COR-L47 (cell line): ENCODE data around the gene RAD51B.

Experiments used
- DNase-seq: peaks from one replicate; lab custom pipeline; 2025; lab: John Stamatoyannopoulos, UW

Gene RAD51B

GRCh38 chr14:68705741-68706283 is 886.2 kb downstream of the RAD51B start:
- no peak for DNase-seq

DNA sequence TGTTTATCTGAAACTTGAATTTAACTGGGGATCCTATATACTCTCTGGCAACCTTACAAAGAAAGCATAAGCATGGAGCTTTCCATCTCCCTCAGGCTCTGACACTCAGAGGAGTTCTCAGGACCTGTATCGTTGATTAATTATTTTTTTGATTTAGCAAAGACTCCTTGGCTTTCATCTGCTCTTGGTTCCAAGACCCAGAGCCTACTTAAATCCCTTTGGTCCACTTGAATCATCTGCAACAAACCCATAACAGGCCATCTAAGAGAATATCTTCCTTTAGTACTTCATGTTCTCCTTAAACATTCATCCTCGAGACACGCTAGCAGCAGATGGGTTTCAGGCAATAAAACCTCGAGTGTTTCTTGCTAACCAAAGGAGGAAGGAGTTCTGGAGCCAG is 887.9 kb downstream of the RAD51B start:
- no peak for DNase-seq

DNA sequence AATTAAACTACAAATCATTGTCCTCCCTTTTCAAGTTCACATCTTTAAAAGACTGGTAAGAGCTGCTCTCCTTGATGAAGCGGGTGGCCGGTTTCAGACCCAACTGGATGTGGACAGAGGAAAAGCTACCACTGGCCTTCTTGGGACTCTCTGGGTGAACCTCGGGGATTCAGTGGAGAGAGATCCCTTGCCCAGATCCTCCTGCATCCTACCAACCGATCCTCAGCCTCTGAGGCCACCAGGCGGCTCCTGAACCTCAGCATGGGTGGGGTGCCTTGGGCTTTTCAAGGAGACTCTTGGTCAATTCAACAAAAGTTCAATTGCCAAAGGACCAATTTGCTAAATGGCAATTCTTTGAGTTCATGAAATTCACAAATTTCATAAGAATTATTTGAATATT is 888.8 kb downstream of the RAD51B start:
- no peak for DNase-seq

- DNase-seq: no peak
These were observed 889.4 kb downstream of the RAD51B start for GRCh38 chr14:68709007-68709406.

- no peak for DNase-seq
These were observed 891.2 kb downstream of the RAD51B start for GRCh38 chr14:68710776-68711175.

DNA sequence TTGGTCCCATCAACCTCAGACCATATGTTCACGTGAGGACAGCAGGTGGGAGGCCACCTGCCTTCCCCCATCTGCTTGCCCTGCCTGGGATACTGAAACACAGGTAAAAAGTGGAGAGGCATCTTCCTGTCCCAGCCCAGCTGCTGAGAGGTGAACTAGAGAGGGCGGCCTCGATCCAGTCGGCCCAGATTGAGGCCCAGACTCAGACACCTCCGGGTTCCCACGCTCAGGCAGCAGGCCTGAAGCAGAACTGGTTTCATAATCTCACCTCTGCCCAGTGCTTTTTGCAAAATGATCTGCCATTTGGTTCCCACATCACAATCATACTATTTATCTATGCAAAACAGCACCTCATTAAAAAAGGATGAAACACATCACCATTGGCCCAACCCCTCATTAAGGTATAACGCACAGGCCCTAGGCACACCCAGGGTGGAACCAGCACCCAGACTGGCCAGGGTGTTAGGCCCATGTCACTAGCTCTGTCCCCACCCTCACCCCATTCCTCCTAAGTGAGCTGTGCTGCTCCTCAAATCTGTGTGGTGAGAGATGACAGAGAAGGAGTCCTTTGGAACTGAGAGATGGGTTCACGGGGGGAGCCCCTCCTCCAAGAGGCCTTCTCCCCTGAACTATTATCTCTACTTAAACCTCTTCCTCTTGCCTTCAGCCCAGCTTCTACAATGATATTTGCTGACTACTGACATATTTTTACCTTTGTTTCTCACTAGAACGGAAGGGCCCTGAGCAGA is 892.2 kb downstream of the RAD51B start:
- no peak for DNase-seq

DNA sequence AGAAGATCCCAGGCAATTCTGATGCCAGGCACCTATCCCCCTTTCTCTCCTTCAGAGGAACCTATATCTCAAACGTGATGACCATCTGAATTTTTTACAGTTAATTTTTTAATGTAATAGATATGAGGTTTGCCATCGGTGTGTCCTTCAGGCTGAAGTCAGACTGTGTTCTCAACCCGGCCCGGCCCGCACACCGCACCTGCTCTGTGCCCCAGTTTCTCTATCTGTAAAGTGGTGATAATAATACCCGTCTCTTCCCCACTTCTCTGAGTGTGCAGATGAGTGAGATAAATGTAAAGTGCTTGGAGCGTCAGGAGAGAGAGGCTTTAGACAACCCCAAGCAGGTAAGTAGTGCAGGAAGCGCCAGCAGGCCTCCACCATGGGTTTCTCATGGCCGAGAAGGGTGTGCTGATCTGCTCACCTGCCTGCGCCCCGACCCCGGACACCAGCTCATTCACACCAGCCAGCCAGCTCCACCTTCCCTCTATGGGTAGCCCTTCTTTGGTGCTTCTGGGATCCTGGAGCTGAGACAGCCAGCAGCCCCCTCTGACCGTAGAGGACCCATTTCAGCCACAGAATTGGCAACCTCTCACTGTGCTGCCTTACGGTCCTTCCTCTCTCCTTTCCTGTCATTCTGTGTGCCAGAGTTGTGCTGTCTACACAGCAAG is 893.3 kb downstream of the RAD51B start:
- DNase-seq: no peak

DNA sequence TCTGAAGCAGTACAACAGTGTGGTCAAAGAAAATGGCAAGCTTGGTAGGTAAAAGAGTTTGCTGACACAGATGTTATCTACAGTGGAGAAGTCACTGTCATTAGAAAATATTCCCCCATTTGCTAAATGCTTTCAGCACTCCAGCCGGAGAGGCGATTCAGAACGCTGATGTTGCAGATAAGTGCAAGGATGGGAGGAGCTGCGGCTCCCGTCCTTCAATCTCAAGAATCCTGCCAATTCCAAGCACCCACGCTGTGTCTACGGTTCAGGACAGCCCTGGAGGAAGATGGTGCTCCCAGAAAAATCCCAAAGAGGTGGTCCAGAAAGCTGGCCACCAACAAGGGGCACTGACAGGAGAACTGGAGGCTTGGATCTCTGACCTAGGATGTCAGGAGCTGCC is 894.2 kb downstream of the RAD51B start:
- no peak for DNase-seq

DNA sequence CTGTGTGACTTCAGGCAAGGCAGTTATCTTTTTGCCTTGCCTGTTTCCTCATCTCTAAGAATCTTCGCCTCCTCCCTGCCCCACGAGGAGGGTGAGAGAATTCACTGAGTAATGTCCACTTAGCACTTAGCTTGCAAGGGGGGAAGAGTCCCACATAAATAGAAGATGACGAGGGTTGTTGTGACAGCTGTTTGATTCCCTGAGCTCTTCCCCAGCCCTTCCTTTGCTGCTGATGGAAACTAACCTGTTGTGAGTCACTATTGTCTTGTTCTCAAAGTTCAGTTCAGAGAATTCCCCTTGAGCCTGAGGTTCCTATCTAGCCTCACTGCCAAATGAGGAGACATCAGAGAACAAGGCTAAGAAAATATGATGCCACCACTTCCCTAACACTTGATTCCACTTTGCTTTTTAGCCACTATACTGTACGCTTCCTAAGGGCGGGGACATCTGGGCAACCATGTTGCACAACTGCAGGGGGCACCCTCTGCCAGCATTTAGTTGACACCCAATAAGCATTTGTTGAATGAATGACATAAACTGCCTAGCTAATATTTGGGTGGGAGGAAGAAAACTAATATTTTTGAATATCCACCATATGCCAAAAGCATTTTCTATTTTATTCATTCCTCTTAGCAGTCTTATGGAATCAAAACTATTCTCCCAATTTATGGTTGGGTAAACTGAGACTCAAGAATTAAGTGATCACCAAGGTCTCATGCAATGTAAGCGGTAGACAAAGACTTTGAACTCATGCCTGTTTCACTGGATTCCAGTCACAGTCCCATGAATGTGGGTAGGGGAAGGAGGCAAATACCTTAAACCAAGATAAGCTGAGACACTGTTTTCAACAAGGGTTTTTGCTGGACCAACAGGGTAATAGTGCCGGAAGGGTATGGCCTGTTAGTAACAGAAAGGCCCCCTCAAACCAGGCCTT is 895.7 kb downstream of the RAD51B start:
- no peak for DNase-seq

DNA sequence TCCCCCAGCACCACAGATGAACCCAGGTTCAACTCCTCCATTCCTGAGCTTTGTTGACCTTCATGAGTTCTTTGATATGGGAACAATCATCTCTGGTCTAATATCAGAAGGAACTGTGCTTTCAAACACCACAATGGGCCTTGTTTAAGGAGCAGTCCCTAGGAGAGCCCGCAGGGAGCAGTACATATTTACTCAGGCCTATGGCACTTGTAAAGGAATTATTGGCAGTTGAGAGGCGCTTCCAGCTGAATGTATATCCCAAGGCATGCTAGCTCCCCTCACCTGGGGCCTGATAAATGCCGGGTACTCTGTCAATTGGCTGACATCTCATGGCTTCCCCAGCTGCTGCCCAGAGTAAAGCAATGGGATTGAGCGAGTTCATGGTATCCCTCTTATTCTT is 897.1 kb downstream of the RAD51B start:
- DNase-seq: no peak

GRCh38 chr14:68718023-68718990 is 898.7 kb downstream of the RAD51B start:
- no peak for DNase-seq

DNA sequence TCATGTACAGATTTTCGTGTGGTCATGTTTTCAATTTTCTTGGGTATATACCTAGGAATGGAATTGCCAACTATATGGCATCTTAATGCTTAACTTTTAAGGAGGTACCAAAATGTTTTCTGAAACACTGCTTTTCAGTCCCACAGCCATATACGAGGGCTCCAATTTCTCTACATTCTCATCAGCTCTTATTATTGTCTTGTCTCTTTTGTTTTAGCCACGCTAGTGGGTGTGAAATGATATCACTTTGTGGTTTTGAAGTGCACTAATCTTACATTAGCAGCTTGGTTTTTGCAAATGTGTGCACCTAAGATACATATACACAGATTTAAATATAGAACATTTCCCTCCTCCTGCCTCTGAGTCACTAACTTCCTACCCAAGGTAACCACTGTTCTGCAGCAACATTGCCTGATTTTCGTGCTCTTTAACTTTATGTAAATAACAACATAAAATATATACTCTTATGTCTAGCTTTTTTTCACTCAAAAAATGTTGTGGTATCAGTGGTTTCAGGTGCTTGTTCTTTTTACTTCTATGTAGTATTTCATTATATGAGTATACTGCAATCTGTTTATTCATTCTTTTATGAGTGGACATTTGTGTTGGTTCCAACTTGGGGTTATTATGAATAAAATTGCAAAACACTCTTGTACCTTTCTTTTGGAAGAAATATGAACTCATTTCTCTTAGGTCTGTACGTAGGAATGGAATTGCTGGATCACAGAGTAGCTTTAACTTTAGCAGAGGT is 900.2 kb downstream of the RAD51B start:
- DNase-seq: no peak

DNA sequence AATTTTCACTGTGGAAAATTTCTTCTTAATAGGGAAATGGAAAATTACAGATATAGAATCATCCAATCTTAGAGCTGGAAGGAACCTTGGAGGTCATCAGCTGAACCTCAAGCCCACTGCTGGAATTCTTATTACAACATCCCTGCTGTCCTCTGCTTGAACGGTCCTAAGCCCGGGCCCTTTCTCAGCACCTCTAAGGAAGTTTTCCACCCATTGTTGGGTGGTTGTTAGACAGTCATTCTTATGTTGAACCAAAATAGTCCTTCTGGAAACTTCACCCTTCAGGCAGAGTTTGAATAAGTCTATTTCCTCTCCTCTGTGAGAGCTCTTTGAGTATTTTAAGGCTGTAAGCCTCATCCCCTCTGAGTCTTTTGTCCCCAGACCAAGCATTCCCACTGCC is 902.6 kb downstream of the RAD51B start:
- no peak for DNase-seq

GRCh38 chr14:68722968-68723566 is 903.5 kb downstream of the RAD51B start:
- no peak for DNase-seq

DNA sequence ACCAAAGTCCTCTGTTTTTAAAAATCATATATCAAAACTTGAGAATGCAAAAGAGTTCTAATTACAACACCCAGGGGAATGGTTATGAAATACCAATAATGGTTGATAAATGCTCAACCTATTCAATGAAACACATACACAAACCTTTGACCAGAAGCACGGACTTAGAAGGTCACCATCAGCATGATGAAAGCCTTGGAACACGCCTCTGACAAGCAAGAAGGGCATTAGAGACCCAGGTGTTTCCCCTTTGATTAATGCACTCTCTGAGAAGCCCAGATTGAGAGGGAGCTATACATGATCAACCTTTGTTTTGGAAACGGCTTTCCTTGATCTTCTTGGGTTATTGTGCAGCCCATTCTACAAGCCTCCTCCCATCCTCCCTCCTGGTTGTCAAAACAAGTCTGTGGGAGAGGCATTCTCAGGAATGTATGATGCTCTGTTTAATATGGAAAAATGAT is 904.3 kb downstream of the RAD51B start:
- no peak for DNase-seq

GRCh38 chr14:68724914-68725313 is 905.3 kb downstream of the RAD51B start:
- DNase-seq: no peak

DNA sequence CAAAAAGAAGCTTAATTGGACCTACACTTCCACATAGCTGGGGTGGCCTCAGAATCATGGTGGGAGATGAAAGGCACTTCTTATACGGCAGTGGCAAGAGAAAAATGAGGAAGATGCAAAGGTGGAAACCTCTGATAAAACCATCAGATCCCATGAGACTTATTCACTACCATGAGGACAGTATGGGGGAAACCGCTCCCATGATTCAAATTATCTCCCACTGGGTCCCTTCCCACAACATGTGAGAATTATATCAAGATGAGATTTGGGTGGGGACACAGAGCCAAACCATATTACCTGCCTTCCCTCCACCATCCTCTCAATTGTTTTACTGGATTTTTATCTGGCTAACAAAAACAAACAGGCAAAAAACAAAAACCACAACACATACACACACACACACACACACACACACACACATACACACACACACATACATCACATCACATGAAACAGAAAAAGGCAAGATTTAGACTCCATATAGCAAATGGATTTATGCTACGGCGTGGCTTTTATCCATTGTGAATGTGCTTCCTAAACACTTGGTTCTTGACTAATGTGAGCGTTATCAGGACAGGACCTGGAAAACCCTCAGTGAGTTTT is 906.6 kb downstream of the RAD51B start:
- DNase-seq: no peak

- DNase-seq: no peak
These were observed 907.9 kb downstream of the RAD51B start for GRCh38 chr14:68727315-68728047.
